ENCODE data around the gene ZKSCAN2.

DNA sequence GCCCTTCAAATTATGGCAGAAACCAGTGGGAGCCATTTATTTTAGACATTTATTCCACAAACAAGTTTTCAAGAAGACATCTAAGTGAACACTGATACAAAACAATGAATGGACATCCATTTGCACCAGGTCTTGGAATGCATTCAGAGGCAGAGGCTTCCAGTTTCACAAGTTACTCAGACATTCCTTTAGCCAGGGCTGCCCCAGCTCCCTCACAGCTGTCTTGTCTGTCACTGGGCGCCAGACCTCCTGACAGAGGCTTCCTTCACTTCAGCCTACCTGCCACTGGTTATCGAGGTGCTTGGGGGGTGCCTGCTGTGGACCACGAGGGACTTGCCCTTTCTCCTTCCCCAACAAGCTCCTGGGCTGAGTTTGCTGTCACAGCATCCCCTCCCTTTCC lies 21.7 kb downstream of the ZKSCAN2 start:
- TF ChIP-seq ELF4 (IDR thresholded peaks at IDR 0.05) (no peak), SP1 (IDR thresholded peaks at IDR 0.05) (no peak), L3MBTL2 (conservative IDR thresholded peaks at IDR 0.05) (no peak), FOXM1 (IDR thresholded peaks at IDR 0.05; ENCODE audit: borderline replicate concordance) (no peak)

Measured in HEK293T (cell line).